Glutamatergic neuron (in vitro differentiated cells): ENCODE data around the gene KLF5. TPM values are rescaled to one million over a fixed set of nuclear protein-coding genes. Genes with fewer than 3 reads are reported as not detected.

ENCODE experiments used
- DNase-seq: peaks from one replicate; pipeline ENCODE4 v3.0.0; 2022
- H3K27ac Mint-ChIP-seq: one replicate; pipeline ENCODE4 v1.8.0; 2020; ENCODE audit warnings: mild to moderate bottlenecking, mixed read lengths, inconsistent platforms; ENCODE audit not compliant: unreplicated experiment
- H3K27me3 Mint-ChIP-seq: one replicate; pipeline ENCODE4 v1.8.0; 2020; ENCODE audit warnings: mild to moderate bottlenecking, moderate library complexity, mixed read lengths, inconsistent platforms; ENCODE audit not compliant: unreplicated experiment
- H3K36me3 Mint-ChIP-seq: one replicate; pipeline ENCODE4 v1.8.0; 2020; ENCODE audit warnings: mild to moderate bottlenecking, mixed read lengths, inconsistent platforms; ENCODE audit not compliant: unreplicated experiment
- H3K4me1 Mint-ChIP-seq: one replicate; pipeline ENCODE4 v1.8.0; 2020; ENCODE audit warnings: mild to moderate bottlenecking, low read depth, mixed read lengths, inconsistent platforms; ENCODE audit not compliant: unreplicated experiment
- H3K4me3 Mint-ChIP-seq: one replicate; pipeline ENCODE4 v1.8.0; 2020; ENCODE audit warnings: mild to moderate bottlenecking, mixed read lengths, inconsistent platforms; ENCODE audit not compliant: unreplicated experiment
- H3K9me3 Mint-ChIP-seq: one replicate; pipeline ENCODE4 v1.8.0; 2020; ENCODE audit warnings: mild to moderate bottlenecking, moderate library complexity, mixed read lengths, inconsistent platforms; ENCODE audit not compliant: unreplicated experiment
- total RNA-seq: library from RNA; stranded (reverse); fragmentation: NEBNext Ultra II Directional; extraction: Animal tissue kit (Norgen Biotek cat#: 25700); gene quantifications from one replicate; pipeline ENCODE4 v1.2.1, GENCODE V29; 2021; ENCODE audit not compliant: unreplicated experiment
- TF ChIP-seq, protein P1 (sequence below): fragments of 200-600 bp; sonication (generic); IDR thresholded peaks from one replicate; pipeline ENCODE4 v1.5.0; 2021; ENCODE audit not compliant: partially characterized antibody, unreplicated experiment

KLF5 gene
- total RNA-seq, 1 donor from 2014 or later, result 0.34 TPM

DNA sequence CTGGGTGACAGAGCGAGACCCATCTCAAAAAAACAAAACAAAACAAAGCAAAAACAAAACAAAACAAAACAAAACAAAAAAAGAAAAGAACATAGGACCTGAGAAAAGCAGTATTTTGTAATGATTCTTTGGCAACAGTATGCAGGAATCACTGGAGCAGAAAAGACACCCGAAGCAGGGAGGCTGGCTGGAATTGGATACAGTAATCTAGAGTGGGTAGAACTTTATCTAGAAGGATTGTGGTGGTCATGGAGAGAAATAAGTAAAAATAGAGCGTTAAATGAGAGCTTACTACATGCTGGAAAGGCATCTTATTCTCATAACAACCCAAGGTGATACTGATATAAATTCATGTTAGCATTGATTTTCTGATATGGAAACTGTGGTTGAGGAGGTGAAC lies 51.2 kb downstream of the KLF5 start:
- TF ChIP-seq, protein P1, sequence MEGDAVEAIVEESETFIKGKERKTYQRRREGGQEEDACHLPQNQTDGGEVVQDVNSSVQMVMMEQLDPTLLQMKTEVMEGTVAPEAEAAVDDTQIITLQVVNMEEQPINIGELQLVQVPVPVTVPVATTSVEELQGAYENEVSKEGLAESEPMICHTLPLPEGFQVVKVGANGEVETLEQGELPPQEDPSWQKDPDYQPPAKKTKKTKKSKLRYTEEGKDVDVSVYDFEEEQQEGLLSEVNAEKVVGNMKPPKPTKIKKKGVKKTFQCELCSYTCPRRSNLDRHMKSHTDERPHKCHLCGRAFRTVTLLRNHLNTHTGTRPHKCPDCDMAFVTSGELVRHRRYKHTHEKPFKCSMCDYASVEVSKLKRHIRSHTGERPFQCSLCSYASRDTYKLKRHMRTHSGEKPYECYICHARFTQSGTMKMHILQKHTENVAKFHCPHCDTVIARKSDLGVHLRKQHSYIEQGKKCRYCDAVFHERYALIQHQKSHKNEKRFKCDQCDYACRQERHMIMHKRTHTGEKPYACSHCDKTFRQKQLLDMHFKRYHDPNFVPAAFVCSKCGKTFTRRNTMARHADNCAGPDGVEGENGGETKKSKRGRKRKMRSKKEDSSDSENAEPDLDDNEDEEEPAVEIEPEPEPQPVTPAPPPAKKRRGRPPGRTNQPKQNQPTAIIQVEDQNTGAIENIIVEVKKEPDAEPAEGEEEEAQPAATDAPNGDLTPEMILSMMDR, result no peak
- no peak for DNase-seq
- Mint-ChIP-seq H3K27ac (no peak overlapping the region), H3K36me3 (no peaks in the 10 kb centered on the region), H3K27me3 (peaks cover 5% of the 10 kb centered on the region), H3K4me1 (peaks cover 12% of the 10 kb centered on the region), H3K9me3 (peaks cover 2% of the 10 kb centered on the region), H3K4me3 (no peak overlapping the region)

DNA sequence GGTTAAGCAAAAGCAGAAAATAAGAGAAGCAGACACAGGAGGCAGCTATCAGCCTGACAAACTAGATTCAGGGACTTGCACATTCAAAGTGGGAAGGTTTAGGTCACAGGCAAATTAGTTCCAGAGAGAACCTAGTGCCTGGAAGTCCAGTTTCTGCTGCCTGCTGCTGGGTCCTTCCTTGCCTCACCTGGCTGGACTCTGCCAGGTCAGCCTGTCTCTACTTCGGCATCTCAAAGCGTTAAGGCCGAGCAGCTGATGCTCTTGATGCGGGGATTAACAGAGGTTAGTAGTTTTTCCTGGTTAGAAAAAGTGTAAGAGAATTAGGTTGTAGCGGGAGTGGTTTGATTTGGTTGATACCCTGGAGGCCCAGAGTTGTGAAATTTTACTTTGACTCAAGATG lies 52.0 kb downstream of the KLF5 start:
- peaks cover 2% of the 10 kb centered on the region for H3K9me3 Mint-ChIP-seq
- H3K27ac Mint-ChIP-seq, result no peak overlapping the region
- DNase-seq, result no peak
- H3K27me3 Mint-ChIP-seq, result peaks cover 5% of the 10 kb centered on the region
- no peak overlapping the region for H3K4me3 Mint-ChIP-seq
- TF ChIP-seq, protein P1, result no peak
- peaks cover 12% of the 10 kb centered on the region for H3K4me1 Mint-ChIP-seq
- no peaks in the 10 kb centered on the region for H3K36me3 Mint-ChIP-seq

DNA sequence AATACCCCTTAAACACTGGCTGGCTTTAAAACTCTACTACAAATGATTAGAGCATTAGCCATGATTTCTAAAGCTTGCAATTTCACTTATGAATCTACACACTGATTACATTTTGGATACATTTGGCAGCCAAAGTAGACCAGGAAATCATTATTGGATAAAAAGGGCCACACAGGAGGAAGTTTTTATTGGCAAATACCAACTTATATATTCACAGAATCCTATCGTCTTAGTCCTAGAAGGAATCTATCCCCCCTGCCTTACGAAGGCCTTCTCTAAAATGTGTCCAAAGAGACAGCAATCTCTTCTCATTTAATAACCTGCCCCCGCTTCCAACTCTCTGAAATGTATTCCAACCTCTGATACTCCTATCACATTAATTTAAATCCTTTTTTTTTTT lies 52.5 kb downstream of the KLF5 start:
- Mint-ChIP-seq H3K9me3 (peaks cover 2% of the 10 kb centered on the region), H3K4me3 (no peak overlapping the region), H3K27me3 (peaks cover 5% of the 10 kb centered on the region), H3K36me3 (no peaks in the 10 kb centered on the region), H3K4me1 (peaks cover 12% of the 10 kb centered on the region), H3K27ac (no peak overlapping the region)
- DNase-seq, result no peak
- TF ChIP-seq, protein P1, result no peak

DNA sequence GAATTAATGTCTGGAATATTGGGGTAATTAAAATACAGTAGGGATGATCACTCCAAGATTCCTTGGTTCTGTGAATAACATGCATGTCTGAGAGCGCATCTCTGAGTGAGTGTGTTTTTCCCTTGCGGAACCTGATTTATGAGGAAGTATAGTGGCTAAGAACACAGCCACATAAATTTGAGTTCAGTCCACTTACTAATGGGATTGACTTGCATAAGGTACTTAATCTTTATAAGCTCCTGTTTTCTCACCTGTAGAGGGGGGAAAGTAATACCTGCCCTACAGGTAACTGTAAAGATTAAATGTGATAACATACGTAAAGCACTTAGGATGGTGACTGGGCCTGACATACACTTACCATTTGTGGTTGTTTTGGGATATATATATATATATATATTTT lies 60.8 kb downstream of the KLF5 start:
- Mint-ChIP-seq H3K27ac (no peak overlapping the region), H3K4me1 (no peaks in the 10 kb centered on the region), H3K36me3 (no peaks in the 10 kb centered on the region), H3K4me3 (no peak overlapping the region), H3K27me3 (peaks cover 3% of the 10 kb centered on the region), H3K9me3 (peaks cover 2% of the 10 kb centered on the region)
- TF ChIP-seq, protein P1, result no peak
- no peak for DNase-seq
